ENCODE measurements around the gene CD68.

DNA sequence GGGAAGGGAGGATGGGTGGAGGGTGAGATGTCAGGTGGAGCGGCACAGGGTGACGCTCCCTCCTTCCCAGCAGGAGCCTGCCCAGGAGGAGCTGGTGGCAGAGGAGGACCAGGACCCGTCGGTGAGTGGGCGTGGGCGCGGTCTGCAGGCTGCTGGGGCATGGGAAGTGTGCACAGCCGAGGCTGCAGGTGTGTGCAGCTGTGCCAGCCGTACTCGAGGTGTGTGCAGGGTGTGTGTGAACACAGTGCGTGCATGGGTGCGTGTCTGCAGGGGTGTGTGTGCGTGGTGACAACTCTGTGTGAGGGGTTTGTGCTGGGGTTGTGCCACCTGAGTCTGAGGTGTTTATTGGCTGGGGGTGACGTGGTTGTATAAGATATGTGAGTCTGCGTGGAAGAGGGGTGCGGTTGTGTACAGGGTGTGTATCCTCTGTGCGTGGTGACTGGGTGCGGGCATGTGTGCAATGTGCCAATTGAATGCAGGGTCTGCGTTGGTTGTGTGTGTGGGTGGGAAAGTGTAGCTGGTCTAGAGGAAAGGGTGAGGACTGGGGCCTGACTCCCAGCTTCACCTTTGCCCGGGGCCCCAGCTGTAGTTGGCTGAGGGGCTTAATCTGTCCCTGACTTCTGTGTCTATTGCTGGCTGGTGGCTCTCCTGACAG is 29.9 kb upstream of the CD68 start:
- TF ChIP-seq, protein P1, sequence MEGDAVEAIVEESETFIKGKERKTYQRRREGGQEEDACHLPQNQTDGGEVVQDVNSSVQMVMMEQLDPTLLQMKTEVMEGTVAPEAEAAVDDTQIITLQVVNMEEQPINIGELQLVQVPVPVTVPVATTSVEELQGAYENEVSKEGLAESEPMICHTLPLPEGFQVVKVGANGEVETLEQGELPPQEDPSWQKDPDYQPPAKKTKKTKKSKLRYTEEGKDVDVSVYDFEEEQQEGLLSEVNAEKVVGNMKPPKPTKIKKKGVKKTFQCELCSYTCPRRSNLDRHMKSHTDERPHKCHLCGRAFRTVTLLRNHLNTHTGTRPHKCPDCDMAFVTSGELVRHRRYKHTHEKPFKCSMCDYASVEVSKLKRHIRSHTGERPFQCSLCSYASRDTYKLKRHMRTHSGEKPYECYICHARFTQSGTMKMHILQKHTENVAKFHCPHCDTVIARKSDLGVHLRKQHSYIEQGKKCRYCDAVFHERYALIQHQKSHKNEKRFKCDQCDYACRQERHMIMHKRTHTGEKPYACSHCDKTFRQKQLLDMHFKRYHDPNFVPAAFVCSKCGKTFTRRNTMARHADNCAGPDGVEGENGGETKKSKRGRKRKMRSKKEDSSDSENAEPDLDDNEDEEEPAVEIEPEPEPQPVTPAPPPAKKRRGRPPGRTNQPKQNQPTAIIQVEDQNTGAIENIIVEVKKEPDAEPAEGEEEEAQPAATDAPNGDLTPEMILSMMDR (IDR thresholded peaks at IDR 0.05), result no peak
- TF ChIP-seq POLR2A (IDR thresholded peaks at IDR 0.05), result no peak
